Endometrial microvascular endothelial cells (primary cell): Measurements from ENCODE around the gene GRB10. TPM values are rescaled to one million over a fixed set of nuclear protein-coding genes. Genes with fewer than 3 reads are reported as not detected.

Source experiments
- in situ Hi-C: cut with HindIII; loops from 2 replicates; pipeline ENCODE4 v1.10.0; 2017; ENCODE audit warnings: low sequenced_read_pairs, low pct_unique_long_range_greater_than_20kb; ENCODE audit errors: inconsistent ontology term
- total RNA-seq: library from RNA; depleted of rRNA; stranded (reverse); fragments of >200 nt; gene quantifications from one replicate; pipeline ENCODE4 v1.2.3, GENCODE V29; 2015; ENCODE audit errors: inconsistent ontology term

The GRB10 gene
- total RNA-seq = 73.5 TPM

DNA sequence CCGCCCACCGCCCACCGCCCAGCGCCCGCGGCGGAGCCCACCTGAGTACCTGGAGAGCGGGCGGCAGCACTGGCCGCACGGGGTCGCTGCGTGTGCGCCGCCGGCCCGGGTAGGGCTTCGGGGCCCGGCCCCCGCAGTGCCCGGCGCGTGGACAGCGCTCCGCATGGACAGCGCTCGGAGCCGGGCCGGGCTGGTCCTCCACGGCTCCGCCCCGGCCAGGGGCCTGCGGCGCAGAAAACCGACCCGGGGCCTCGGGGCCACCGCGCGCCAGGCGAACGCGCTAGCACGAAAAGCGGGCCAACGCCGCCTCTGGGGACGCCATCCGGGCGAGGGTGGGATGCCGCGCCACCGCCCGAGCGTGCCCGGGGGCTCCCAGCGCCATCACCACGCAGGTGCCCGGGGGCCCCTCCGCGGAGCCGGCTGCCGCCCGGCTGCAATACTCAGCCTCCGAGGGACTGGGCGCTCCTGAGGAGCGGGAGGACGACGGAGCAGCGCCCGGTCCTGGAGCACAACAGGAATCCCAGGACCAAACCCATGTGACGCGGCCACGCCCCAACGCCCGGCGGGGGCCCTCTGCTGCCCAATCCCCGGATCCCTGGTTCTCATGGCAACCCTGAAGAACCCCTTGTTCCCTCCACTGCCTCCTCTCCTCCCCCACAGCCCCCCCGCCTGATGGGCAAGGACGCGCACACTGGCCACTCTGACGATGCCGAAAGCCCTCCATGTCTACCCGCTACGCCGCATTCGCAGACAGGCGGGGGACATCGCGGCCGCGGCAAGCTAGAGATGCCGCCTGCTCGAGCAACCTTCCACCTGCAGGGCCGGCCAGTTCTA lies at the start of gene GRB10:
TSS of gene GRB10 (minus strand) at position 522 of the 834 bp plus-strand sequence. CDS start 50,574 bp downstream, outside the sequence.
- in situ Hi-C loops = no loop called here

GRCh38 chr7:50828801-50829200 lies 46.1 kb upstream of the GRB10 start:
- in situ Hi-C loops = no loop called here

DNA sequence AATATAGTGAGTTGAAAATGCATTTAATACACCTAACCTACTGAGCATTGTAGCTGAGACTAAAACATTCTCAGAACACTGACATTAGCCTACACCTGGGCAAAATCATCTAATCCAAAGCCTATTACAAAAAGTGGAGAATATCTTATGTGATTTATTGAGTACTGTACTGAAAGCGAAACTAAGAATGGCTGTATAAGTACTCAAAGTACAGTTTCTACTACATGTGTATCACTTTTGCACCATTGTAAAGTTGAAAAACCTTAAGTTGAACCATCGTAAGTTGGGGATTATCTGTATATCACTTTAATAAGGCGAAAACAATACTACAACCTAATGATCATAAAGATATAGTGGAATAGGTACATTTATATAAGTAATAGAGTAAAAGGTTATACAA lies 45.4 kb upstream of the GRB10 start:
- in situ Hi-C loops = no loop called here

- in situ Hi-C loops = no loop called here
These were observed 44.6 kb upstream of the GRB10 start for GRCh38 chr7:50827281-50827680.

DNA sequence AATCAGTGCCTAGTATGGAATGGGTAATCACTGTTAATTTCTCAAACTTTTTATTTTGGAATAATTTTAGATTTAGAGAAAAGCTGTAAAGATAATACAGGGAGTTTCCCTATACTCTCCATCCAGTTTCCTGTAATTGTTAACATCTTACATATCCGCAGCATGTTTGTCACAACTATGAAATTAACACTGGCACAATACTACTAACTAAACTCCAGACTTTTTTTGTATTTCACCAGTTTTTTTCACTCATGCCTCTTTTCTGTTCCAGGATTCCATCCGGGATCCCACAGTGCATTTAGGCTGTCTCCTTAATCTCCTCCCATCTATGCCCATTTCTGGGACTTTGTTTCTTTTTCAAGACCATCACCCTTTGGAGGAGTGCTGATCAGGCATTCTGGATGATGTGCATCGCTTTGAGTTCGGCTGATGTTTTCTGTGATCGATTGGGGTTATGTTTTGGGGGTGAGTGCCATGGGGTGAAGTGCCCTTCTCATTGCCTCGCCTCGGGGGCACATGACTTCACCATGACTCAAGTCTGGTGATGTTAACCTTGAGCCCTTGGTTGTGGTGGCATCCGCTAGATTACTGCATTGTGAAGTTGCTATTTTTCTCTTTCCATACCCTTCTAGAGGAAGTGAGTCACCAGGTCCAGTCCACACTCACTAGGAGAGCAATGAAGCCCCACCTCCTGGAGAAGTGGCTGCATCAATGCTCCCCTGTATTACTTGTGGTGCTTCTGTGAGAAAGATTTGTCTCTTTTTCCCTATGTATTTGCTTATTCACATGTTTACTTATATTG lies 43.9 kb upstream of the GRB10 start:
- in situ Hi-C loops = no loop called here

GRCh38 chr7:50825465-50825864 lies 42.8 kb upstream of the GRB10 start:
- in situ Hi-C loops = no loop called here

GRCh38 chr7:50824882-50825281 lies 42.2 kb upstream of the GRB10 start:
- in situ Hi-C loops = loop anchor here (25.0 kb wide), 1 partner anchor 312 kb away; no protein-coding TSS in a partner anchor

GRCh38 chr7:50822706-50823105 lies 40.0 kb upstream of the GRB10 start:
- in situ Hi-C loops = loop anchor here (25.0 kb wide), 1 partner anchor 315 kb away; no protein-coding TSS in a partner anchor

DNA sequence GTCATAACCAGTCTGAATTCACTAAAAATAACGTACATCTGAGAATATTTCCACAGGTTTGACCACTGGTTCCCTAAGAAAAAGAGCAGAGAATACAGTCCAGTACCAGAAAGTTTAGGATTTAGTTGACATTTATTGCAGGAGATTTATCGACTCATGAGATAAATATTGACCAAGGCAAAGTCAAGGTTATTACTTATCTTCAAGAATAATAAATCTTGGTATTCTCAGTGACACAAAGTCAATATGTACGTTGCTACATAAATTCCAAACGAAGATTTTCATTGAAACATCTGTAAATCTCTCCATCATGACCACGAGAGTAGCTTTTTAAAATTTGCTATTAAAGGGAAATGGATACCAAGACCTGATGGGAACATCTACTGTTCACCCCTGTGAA lies 39.4 kb upstream of the GRB10 start:
- in situ Hi-C loops = loop anchor here (25.0 kb wide), 1 partner anchor 315 kb away; no protein-coding TSS in a partner anchor

GRCh38 chr7:50821457-50822008 lies 38.8 kb upstream of the GRB10 start:
- in situ Hi-C loops = loop anchor here (25.0 kb wide), 1 partner anchor 316 kb away; no protein-coding TSS in a partner anchor

DNA sequence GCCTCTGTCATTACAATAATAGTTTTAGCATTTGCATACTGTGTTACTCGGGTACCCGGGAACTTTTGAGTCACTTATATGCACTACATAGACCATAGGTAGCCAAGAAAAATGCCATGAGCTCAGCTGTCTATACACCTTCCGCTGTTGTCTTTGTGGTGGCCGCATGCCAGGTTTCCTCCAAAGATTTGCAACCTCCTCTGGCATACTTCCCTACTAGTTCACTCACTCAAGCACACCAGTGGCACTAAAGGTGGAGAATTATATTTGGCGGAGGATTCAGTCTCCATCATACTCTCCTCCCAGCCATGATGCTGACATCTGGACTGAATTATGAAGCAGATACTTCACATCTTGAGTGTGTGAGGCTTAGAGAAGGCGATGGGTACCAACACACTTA lies 35.6 kb upstream of the GRB10 start:
- in situ Hi-C loops = loop anchor here (10.0 to 25.0 kb wide), 2 partner anchors 136 to 319 kb away; no protein-coding TSS in a partner anchor

- in situ Hi-C loops = loop anchor here (10.0 to 25.0 kb wide), 2 partner anchors 137 to 320 kb away; no protein-coding TSS in a partner anchor
These were observed 34.9 kb upstream of the GRB10 start for GRCh38 chr7:50817561-50817960.

DNA sequence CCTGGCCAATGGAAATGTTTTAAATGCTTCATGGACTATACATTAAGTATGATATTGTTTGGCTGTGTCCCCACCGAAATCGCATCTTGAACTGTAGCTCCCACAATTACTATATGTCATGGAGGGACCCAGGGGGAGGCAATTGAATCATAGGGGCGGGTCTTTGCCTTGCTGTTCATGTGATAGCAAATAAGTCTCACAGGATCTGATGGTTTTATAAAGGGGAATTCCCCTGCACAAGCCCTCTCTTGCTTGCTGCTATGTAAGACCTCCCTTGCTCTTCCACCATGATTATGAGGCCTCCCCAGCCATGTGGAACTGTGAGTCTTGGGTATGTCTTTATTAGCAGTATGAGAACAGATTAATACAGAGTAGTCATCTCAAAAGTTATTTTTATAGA lies 32.4 kb upstream of the GRB10 start:
- in situ Hi-C loops = loop anchor here (10.0 to 25.0 kb wide), 2 partner anchors 140 to 322 kb away; no protein-coding TSS in a partner anchor

DNA sequence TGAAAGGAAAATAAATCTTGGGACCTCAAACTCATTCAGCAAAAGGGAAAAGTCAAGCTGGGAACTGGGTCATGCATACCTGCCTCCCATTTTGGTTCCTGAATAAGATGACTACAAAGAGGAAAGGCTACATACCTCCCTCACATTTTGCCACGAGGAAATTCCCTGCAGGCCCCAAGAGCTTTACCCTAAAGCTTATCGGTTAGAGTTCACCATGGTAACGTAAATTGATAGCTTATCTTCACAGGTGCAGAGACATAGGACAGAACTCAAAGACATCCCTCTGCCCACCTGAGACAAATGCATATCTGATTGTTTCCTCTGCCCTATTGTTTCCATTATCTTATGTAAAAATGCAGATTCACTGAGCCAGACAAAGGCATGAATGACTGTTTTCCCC lies 31.5 kb upstream of the GRB10 start:
- in situ Hi-C loops = loop anchor here (10.0 to 25.0 kb wide), 2 partner anchors 141 to 323 kb away; no protein-coding TSS in a partner anchor

GRCh38 chr7:50812841-50813475 lies 30.3 kb upstream of the GRB10 start:
- in situ Hi-C loops = loop anchor here (10.0 to 25.0 kb wide), 2 partner anchors 142 to 324 kb away; no protein-coding TSS in a partner anchor

- in situ Hi-C loops = loop anchor here (10.0 to 25.0 kb wide), 2 partner anchors 143 to 325 kb away; no protein-coding TSS in a partner anchor
These were observed 29.4 kb upstream of the GRB10 start for GRCh38 chr7:50812094-50812493.

GRCh38 chr7:50808282-50808888 lies 25.7 kb upstream of the GRB10 start:
- in situ Hi-C loops = loop anchor here (25.0 kb wide), 1 partner anchor 329 kb away; no protein-coding TSS in a partner anchor
